Gastroesophageal sphincter (tissue), 3 donors: Measurements from ENCODE around the gene MDFIC.

Experiments used
- EP300 ChIP-seq: sonication (generic); formaldehyde crosslinking; IDR thresholded peaks from one replicate; pipeline ENCODE4 v1.6.1; 2017; ENCODE audit warnings: antibody characterized with exemption, mild to moderate bottlenecking
- POLR2A ChIP-seq, 2 donors: fragments of 450-650 bp; IDR thresholded peaks; one replicate each; pipeline ENCODE4 v1.6.1; 2017; ENCODE audit warnings: antibody characterized with exemption in 2 of 2, mild to moderate bottlenecking in 2 of 2, moderate library complexity in 1 of 2
- POLR2AphosphoS5 ChIP-seq: sonication (generic); formaldehyde crosslinking; IDR thresholded peaks from one replicate; pipeline ENCODE4 v1.6.1; 2017; ENCODE audit warnings: antibody characterized with exemption
- TF ChIP-seq, protein P1 (sequence below), 4 experiments: fragments of 200-600 bp in 2 of 4; fragments of 450-650 bp in 2 of 4; sonication (generic) in 1 of 4; IDR thresholded peaks; one replicate each; pipeline ENCODE4 v1.5.1; 2017 to 2019; ENCODE audit warnings: antibody characterized with exemption in 4 of 4, mild to moderate bottlenecking in 2 of 4, moderate library complexity in 2 of 4

GRCh38 chr7:115013886-115014285 is 92.0 kb downstream of the MDFIC start:
- TF ChIP-seq POLR2A (IDR thresholded peaks at IDR 0.05) = no peak
- TF ChIP-seq EP300 = no peak
- TF ChIP-seq, protein P1, sequence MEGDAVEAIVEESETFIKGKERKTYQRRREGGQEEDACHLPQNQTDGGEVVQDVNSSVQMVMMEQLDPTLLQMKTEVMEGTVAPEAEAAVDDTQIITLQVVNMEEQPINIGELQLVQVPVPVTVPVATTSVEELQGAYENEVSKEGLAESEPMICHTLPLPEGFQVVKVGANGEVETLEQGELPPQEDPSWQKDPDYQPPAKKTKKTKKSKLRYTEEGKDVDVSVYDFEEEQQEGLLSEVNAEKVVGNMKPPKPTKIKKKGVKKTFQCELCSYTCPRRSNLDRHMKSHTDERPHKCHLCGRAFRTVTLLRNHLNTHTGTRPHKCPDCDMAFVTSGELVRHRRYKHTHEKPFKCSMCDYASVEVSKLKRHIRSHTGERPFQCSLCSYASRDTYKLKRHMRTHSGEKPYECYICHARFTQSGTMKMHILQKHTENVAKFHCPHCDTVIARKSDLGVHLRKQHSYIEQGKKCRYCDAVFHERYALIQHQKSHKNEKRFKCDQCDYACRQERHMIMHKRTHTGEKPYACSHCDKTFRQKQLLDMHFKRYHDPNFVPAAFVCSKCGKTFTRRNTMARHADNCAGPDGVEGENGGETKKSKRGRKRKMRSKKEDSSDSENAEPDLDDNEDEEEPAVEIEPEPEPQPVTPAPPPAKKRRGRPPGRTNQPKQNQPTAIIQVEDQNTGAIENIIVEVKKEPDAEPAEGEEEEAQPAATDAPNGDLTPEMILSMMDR (IDR thresholded peaks at IDR 0.05) = no peak
- TF ChIP-seq POLR2AphosphoS5 = no peak
